CD4-positive, alpha-beta T cell treated with Interferon gamma for 1 hour (primary cell): ENCODE data around the gene RABGEF1.
A peak's percentile ranks its signal among the peaks of the same experiment; 100 is the strongest.
"Not testable (repeated sequence)": the region's sequence is repeated elsewhere in the genome, so short reads cannot be mapped to it uniquely, and the experiment has no call there.

Experiments
- DNase-seq: peaks from one replicate; pipeline ENCODE4 v3.0.0-alpha.2; 2020

Gene RABGEF1

DNA sequence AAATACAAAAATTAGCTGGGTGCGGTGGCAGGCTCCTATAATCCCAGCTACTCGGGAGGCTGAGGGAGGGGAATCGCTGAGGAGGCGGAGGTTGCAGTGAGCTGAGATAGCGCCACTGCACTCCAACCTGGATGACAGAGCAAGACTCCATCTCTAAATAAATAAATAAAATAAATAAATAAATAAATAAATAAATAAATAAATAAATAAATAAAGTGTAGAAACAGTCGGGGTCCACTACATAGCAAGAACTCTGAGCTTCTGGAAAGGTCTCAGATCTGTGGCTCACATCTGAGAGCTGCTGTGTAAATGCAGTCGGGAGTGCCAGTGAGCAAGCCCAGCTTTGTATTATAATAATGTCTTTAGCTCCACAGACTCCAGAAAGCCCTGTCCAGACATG lies 76.1 kb downstream of the RABGEF1 start:
- not testable (repeated sequence) for DNase-seq

DNA sequence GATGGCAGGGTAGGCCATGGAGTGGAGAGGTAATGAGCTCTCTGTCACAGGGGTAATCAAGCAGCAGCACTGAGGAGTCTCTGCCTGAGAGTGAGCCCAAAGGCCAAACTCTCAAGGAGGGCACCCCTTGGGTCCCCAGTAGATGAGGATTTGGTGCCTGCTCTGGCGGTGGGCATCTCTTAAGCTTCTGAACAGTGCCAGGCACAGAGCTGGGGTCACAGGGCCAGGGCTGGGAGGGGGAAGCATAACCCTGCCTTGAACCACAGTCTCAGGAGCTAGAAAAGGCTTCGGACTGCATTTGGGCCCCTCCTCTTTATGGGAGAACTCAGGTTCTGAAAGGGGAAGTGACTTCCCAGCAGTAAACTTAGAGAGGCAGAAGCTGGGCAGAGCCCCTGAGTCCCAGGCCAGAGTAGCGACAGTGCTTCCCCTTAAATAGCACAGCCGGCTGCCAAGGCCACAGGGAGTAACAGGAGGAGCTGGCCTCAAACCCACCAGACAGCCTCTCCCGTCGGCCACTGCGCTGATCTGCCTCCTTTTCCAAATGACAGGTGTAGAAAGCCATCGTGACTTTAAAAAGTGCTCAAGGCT lies 76.8 kb downstream of the RABGEF1 start:
- not testable (repeated sequence) for DNase-seq

DNA sequence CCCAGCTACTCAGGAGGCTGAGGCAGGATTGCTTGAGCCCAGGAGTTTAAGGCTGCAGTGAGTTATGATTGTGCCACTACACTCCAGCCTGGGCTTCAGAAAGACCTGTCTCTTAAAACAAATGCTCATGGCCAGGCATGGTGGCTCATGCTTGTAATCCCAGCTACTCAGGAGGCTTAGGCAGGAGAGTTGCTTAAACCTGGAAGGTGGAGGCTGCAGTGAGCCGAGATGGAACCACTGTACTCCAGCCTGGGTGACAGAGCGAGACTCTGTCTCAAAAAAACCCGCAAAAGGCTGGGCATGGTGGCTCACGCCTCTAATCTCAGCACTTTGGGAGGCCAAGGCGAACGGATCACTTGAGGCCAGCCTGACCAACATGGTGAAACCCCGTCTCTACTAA lies 77.4 kb downstream of the RABGEF1 start:
- not testable (repeated sequence) for DNase-seq

DNA sequence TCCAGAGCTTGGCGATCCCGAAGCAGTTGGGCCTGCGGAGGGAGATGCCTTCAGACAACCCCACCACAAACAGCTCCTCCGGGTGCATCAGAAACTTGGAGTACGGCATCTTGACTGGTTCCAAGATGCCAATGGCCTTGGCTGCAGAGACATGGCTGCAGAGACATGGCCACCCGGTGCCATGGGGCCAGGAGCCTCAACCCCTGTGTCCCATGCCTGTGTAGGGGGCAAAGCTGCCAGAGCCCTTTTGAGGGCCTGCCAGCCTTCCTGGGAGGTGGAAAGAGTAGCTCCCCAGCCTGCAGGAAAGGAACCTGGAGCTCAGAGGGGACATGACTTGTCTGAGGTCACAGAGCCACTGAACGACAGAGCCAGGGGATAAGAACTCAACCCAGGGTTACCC lies 83.5 kb downstream of the RABGEF1 start:
- DNase-seq, result no peak

DNA sequence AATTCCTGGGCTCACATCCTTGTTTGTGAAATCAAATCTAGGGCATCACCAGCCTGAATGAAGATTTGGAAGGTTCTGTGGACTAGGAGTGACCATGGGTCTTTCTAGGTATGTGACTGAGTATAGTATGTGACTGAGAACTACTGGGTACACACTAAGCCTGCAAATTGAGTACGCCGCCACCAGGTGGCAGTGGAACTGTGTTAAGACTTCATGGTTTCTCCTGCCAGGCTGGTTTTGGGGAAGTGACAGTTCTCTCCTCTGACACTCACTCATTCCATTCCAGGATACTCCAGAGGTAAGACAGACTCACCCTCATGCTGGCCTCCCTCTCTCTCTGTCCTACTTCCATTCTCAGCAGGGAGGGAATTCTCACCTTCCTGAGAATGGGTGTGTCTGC lies 85.0 kb downstream of the RABGEF1 start:
- DNase-seq, result peak; percentile 33

DNA sequence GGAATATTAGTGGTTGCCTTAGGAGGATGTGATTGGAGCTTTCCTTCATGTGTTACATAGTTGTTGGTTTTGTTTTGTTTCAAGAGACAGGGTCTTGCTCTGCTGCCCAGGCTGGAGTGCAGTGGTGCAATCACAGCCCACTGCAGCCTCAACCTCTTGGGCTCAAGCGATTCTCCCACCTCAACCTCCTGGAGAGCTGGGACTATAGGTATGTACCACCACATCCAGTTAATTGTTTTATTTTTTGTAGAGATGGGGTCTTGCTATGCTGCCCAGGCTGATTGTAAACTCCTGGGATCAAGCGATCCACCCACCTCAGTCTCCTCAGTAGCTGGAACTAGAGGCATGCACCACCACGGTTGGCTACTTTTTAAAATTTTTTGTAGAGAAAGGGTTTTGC lies 86.1 kb downstream of the RABGEF1 start:
- DNase-seq, result no peak

DNA sequence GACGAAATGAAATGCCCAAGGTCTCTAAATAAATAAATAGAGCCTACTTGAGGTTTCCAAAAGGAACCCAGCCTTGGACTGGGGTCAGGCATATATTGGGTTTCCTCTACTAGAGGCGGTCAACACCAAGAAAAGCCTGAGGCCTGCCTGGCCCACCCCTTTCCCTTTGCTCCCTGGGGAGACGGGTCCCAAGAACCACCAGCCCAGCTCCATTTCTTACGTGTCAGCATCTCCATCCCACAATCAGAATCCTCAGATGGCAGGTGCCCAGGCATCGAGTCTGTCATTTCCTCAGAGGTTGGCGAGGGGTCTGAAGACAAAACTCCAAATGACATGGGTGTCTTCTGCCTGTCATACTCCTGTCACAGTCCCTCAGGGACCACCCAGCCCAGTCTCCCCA lies 90.4 kb downstream of the RABGEF1 start:
- DNase-seq, result not testable (repeated sequence)

DNA sequence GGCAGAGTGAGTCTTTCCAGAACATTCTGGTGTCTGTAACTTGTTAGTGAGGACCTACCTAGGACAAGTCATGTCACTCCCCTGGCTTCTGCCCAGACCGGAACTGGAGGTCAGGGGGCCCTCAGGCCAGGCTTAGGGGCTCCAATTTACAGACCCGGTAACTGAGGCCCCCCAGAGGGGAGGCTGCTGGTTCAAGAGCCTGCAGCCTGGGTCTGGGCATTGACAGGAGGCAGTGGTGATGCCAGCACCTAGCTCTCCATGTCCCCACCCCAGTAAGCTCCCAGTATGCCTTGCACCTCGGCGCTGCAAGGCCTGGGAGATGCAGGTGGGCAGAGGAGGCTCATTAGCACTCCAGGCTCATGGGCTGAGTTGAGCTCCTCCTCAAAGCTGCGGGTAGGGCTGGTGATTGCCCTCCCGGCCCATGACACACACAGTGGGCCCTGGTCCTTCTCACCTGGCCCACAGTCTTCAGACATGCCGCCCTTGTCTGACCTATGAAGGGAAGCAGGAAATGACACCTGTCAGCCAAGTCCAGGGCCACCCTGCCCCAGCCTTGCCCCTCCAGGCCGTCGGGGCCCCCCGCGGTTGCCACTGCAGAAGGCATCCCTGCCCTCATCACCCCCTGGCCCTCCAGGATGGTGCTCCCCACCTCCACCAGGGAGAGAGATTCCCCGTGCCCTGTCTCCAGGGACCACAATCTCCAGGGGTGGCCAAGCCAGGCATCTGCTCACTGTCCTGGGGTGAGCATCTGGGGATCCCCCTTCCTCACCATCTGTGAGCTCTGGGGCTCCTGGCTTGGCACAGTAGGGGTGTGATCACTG lies 92.2 kb downstream of the RABGEF1 start:
- no peak for DNase-seq

DNA sequence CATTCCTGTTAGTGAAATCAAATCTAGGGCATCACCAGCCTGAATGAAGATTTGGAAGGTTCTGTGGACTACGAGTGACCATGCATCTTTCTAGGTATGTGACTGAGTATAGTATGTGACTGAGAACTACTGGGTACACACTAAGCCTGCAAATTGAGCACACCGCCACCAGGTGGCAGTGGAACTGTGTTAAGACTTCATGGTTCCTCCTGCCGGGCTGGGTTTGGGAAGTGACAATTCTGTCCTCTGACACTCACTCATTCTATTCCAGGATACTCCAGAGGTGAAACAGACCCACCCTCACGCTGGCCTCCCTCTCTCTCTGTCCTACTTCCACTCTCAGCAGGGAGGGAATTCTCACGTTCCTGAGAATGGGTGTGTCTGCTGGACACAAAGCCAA lies 96.5 kb downstream of the RABGEF1 start:
- DNase-seq, result peak; percentile 44

DNA sequence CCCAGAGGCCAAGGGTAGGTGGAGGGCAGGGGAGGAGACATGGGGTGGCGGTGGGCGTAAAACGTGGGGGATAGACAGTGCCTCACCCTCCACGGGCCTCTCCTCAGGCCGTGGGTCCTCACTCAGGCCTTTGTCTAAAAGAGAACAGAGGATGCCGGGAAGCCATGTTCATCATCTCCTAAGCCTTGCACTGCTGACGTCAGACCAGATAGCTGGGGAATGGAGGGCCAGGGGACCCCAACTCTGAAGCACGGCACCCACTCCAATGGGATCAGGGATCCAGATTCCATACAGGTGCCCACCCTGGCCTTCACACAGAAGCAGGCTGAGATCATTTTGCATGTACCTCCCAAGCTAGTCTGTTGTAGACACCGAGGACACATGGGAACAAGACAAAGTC lies 97.1 kb downstream of the RABGEF1 start:
- no peak for DNase-seq

DNA sequence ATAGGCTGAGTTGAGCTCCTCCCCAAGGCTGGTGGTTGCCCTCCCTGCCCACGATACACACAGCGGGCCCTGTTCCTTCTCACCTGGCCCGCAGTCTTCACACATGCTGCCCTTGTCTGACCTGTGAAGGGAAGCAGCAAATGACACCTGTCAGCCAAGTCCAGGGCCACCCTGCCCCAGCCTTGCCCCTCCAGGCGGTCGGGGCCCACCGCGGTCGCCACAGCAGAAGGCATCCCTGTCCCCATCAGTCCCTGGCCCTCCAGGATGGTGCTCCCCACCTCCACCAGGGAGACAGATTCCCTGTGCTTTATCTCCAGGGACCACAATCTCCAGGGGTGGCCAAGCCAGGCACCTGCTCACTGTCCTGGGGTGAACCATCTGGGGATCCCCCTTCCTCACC lies 99.3 kb downstream of the RABGEF1 start:
- no peak for DNase-seq

DNA sequence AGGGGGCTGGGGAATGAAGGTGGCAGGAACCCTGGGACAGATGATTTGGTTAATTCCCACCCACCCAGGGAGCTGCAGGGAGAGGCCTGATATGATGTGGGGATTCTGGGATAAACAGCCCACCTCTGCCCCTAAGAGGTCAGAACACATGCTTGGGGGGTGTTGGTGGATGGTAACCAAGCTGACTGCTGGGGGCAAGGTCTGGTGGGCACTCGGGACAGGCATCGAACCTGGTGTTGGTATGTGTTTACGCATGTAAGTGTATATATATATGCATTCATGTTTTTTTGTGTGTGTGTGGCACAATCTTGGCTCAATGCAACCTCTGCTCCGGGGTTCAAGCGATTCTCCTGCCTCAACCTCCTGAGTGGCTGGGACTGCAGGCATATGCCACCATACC lies 99.8 kb downstream of the RABGEF1 start:
- no peak for DNase-seq

DNA sequence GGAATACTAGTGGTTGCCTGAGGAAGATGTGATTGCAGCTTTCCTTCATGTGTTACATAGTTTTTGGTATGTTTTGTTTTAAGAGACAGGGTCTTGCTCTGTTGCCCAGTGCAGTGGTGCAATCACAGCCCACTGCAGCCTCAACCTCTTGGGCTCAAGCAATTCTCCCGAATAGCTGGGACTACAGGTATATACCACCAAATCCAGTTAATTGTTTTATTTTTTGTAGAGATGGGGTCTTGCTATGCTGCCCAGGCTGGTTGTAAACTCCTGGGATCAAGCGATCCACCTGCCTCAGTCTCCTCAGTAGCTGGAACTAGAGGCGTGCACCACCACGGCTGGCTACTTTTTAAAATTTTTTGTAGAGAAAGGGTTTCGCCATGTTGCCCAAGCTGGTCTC lies 101.4 kb downstream of the RABGEF1 start:
- DNase-seq, result no peak

DNA sequence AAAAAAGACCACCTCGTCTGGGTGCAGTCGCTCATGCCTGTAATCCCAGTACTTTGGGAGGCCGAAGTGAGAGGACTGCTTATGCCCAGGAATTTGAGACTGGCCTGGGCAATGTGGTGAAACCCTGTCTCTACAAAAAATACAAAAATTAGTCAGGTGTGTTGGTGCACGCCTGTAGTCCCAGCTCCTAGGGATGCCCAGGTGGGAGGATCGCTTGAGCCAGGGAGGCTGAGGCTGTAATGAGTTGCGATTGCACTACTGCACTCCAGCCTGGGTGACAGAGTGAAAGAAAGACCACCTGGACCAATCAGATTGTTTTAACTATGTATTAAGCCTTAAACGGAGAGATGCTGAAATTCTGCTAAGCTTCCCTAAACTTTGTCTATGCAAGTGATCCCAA lies 103.0 kb downstream of the RABGEF1 start:
- DNase-seq, result not testable (repeated sequence)

DNA sequence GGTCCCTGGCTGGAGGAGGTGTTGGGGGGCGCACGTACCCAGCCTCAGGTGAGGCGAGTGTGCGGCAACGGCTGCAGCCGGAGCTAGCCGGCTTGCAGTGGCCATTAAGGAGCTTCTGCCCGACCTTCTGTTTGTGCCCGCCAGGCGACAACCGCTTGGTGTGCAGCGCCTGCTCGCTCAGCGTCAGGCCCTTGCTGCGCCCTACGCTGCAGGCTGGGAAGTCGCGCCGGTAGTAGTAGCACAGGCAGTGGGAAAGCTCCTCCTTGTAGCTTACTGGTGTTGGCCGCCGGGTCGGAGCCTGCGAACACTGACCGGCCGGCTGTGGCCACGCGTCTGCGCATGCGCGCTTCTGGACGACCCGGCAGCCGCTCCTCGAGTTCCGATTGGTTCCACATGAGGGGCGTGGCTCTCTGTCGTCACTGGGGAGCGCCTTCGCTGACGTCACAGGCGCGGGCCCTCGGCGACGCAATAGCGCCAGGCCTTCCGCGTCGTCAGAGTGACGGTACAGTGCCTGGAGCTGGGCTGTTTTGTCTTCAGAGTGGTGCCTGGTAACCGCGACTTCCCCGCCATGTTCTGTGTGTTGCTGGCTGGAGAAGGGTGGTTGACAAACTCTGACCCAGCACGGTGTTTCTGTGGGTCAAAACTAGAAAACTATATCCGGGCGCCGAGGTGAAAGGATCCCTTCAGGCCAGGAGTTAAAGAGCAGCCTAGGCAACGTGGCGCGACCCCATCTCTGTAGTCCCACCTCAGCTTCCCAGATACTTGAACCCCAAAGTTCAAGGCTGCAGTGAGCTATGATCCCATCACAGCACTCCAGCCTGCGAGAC lies 104.2 kb downstream of the RABGEF1 start:
- DNase-seq, result peak; percentile 99

DNA sequence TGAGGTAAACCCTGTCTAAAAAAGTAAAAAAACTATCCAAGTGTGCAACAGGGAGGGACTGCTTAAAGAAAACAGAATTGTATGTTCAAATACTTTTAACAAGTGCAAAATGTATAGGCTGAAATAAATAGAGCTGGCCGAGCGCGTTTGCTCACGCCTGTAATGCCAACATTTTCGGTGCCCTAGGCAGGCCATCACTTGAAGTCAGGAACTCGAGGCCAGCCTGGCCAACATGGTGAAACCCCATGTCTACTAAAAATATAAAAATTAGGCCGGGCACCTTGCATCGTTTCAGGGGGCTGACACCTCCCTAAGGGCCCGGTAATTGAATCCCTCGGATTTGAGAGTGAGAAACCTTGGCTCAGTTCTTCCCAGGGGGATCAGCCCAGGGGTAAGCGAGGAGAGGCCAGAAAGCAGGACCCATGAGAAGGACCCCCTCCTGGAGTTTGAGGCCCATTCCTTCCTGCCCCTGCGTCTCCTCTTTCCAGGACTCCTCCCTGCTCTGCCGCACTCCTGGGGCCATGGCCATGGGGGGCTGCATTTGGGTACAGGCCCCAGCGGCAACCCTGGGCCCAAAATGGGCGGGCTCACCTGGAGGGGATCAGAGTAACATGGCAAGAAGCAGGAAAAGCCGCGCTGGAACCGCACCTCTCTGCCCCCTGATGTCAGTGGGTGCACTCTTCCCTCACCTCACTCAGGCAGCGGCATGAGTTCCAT lies 105.0 kb downstream of the RABGEF1 start:
- DNase-seq, result no peak

DNA sequence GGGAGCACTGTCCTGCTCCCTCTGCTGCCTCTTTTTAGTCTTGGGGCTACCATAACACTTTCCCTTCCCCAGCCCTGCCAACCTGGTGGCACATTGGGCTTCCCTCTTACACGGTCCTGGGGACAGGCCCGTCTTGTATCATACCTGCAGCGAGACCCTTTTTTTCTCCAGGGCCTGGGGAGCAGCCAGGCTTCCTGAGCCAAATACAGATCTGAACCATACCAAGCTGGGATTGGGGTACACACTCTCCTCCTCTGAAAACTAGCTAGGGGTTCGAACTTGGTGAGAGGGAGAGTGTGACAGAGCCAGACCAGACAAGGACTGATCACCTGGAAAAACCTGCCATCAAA lies 105.5 kb downstream of the RABGEF1 start:
- DNase-seq, result not testable (repeated sequence)

DNA sequence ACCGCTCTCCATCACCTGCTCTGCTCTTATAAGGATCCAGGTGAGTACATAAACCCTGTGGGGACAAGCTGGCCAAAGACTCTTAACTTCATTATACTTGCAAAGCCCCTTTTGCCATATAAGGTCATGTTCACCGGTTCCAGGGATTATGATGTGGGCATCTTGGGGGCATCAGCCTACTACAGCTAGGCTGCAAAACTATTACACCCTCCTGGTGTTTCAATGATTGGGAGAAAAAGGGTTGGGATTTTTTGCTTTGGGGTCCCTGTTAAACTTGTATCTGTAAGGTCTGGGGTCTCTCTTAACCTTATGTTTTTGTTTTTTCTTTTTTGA lies 107.0 kb downstream of the RABGEF1 start:
- DNase-seq, result not testable (repeated sequence)

DNA sequence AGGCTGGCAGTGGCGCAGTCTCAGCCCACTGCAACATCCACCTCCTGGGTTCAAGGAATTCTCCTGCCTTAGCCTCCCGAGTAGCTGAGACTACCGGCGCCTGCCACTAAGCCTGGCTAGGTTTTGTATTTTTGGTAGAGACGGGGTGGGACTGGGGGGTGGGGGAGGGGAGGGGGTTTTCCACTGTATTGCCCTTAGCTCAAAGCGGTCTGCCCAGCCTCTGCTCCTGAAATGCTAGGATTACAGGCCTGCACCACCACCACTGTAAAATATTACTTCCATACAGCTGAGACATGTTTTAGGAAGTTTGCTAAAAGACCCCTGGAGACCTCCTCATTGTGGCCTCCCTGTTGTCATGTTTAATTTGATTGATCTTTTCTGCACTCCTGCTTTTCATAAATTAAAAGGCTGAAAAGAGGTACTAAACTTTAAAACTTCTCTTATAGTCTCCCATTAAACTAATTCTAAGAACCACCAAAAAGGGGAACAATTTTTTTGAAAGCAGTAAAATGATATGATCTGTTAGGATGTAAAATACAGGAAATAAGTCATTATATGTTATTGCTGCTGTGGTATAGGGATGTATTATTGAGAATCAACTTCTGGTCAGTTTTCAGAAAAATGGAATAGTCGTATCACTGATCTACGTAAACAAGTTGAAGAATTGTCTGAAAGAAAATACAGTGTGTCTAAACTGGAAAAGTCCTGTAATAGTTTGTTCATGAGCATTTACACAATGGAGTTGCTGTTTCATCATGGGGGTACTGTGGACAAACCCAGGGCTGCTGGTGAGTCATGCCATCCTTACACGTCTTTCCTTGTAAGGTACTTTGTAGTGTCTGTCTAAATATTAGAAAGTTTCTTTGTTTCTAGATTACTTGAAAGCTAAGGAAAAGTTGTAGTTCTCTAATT lies 107.6 kb downstream of the RABGEF1 start:
- peak; percentile 54 for DNase-seq

DNA sequence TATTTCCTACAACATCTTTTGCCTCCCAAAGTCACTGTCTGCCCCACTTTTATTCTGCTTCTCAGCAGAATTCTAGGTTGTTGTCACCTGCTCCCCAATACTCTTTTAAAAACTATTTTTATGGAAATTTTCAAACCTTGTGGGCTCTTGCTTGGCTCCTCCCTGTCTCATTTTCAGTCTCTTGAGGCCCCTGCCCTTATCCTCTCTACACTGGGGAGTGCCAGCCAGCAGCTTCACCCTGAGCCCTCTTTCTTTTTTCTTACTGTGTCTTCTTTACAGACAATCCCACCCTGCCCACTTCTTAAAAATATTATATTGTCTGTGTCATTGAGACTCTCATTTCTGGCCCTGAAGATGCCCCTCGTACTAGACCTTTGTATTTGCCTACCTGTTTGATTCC lies 118.8 kb downstream of the RABGEF1 start:
- no peak for DNase-seq

DNA sequence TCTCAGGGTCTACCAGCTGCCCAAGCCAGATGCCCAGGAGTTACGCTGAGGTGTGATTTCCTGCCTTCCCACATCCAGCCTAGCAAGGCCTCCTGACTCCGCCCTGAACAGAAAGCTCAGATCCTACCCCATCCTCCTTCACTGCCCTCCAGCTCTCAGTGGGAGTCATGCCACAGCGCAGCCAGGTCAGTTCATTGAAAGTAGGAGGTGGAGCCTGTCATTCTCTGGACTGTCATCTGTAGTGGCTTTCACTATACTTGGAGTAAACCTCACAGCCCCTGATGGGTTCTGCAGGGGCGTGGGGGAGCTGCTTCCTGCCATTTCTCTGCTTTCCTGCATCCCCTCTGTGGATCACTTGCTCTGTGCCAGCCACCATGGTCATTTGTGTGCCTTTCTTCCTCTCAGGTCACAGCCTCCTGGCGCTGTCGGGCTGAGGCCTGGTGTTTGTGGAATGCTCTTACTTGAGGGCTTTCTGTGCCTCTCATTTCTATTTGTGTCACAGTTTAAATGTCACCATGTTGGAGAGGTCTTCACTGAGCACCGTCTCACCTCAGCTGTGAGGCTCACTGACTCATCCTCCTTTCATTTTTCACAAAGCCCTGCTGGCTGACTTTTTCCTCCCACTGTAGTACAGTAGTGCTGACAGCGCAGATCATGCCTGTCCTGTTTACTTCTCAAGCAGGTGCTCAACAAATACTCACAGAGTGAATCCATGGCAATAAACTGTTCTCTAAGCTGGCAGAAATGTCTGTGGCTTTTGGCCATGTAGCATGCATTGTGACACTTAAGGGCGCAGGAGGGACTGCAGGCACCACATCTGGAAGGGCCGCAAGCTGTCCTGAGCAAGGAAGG lies 119.5 kb downstream of the RABGEF1 start:
- no peak for DNase-seq
